NCI-H510A treated with DMSO at 0.1 percent for 48 hours (cell line): ENCODE results near the gene RNF17.
"Not testable (repeated sequence)": the region's sequence is repeated elsewhere in the genome, so short reads cannot be mapped to it uniquely, and the experiment has no call there.

Experiments used
- DNase-seq: peaks from one replicate; lab custom pipeline; 2025; lab: John Stamatoyannopoulos, UW

RNF17 gene, protein sequence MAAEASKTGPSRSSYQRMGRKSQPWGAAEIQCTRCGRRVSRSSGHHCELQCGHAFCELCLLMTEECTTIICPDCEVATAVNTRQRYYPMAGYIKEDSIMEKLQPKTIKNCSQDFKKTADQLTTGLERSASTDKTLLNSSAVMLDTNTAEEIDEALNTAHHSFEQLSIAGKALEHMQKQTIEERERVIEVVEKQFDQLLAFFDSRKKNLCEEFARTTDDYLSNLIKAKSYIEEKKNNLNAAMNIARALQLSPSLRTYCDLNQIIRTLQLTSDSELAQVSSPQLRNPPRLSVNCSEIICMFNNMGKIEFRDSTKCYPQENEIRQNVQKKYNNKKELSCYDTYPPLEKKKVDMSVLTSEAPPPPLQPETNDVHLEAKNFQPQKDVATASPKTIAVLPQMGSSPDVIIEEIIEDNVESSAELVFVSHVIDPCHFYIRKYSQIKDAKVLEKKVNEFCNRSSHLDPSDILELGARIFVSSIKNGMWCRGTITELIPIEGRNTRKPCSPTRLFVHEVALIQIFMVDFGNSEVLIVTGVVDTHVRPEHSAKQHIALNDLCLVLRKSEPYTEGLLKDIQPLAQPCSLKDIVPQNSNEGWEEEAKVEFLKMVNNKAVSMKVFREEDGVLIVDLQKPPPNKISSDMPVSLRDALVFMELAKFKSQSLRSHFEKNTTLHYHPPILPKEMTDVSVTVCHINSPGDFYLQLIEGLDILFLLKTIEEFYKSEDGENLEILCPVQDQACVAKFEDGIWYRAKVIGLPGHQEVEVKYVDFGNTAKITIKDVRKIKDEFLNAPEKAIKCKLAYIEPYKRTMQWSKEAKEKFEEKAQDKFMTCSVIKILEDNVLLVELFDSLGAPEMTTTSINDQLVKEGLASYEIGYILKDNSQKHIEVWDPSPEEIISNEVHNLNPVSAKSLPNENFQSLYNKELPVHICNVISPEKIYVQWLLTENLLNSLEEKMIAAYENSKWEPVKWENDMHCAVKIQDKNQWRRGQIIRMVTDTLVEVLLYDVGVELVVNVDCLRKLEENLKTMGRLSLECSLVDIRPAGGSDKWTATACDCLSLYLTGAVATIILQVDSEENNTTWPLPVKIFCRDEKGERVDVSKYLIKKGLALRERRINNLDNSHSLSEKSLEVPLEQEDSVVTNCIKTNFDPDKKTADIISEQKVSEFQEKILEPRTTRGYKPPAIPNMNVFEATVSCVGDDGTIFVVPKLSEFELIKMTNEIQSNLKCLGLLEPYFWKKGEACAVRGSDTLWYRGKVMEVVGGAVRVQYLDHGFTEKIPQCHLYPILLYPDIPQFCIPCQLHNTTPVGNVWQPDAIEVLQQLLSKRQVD (N-terminal part only)

DNA sequence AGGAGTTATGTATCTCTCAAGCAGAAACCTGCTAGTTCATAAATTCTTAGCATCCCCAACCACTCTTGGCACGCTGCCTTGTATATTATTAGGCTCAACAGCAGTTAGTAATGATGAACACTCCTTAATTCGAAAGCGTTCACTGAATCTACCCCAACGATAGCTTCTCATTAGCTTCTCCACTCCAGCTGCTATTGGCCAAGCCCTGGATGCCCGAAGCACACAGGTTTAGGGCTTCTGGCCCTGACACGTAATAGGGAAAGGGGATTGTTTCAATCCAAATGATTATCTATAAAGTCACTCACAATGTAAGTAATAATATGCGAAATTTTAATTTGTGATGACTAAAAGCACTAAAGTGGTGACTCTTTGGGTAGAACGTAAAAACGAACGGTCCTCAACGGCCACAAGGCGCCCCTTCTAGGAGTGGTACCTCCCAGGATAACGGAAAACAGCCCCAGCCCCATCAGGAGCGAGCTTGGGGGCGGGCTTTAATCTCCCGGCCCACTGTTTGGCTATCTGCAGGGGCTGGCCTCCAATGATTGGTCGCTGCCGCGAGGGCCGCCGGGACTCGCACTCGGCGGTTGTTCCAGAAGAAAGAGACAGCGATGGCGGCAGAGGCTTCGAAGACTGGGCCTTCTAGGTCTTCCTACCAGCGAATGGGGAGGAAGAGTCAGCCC lies at the start of gene RNF17:
TSS of gene RNF17 (plus strand) at position 574 of the 680 bp plus-strand sequence. CDS start at position 609, 35 bp downstream.
- no peak for DNase-seq

DNA sequence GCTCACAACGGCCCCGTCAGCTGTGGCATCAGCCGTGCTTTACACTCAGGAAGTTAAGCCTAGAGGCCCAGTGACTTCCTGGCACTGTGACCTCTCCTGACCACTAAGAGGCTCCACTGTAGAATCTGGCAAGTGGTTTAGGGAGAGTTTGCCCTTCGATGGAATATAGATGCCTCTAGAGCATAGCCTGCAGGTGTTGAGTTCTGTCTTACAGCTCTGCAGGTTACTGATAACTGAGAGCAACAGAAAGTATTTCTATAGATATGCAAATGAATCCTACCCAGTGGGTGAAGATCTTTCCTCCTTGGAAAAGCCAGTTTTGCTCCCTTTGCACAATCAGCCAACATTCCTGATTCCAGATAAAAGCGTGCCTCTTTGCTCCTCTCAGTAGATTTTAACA lies 48.0 kb upstream of the RNF17 start:
- DNase-seq, result no peak

DNA sequence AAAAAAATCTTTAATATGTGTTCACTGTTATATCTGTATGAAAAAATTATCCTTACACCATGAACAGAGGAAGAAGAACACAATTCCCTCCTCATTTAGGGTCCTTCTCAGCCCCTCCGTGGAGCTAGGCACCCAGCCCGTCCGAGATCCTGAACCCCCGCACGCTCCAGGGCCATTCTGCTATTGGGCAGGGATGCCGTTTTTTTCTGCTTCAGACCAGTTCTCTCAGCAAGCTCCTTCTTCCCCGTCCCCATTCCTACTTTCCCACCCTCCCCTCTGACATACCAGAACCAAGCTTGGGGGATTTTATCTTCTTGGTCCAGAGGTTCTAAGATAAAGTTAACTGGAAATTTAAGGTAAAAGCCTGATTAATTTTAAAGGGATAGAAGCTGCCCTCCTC lies 47.5 kb upstream of the RNF17 start:
- no peak for DNase-seq

DNA sequence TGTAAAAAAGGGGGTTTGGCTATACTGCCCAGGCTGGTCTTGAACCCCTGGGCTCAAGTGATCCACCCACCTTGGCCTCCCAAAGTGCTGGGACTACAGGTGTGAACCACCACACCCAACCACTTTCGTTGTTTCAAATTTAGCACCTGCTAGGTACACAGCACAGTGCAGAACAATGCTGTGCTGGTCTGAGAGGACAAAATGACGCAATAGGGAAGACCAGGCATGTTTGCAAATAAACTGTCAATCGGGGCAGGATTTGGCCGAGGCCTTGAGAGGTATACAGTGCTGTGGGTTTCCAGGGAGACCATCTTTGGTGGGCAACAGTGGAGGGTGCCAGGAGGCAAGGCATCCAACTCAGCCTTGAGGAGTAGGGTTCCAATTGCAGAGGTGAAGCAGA lies 46.8 kb upstream of the RNF17 start:
- DNase-seq, result no peak

DNA sequence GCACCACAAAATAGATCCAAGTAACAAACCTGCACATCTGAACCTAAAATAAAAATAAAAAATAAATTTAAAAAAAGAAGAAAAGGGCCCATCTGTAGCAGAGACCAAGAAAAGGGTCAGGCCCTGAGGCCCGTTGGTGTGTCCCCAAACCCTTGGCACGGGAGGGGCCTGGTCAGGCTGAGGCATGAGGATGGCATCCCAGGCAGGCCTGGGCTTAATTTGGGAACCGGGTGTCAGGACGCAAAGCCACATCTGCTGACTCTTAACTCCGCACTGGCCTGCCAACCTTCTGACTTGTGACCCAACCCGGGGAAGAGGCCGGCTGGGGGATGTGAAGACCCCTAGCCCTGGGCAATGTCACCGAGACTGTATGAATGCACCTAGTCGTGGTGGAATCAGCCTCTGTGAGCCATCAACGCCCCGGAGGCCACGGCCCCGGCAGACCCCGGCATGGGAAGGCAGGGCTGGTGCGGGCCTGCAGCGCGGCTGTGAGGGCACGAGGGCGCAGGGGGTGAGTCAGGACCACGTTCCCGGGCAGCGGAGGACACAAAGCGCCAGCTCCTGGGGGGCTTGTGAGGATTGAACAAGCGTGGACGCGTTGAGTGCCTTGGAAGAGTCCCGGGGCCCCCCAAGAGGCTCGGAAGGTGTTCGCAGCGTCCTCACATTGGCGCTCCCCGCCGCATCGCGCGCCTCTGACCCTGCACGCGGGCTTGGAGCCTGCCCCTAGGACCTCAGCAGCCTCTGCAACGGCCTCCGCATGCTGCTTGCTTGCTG lies 45.6 kb upstream of the RNF17 start:
- DNase-seq, result no peak

DNA sequence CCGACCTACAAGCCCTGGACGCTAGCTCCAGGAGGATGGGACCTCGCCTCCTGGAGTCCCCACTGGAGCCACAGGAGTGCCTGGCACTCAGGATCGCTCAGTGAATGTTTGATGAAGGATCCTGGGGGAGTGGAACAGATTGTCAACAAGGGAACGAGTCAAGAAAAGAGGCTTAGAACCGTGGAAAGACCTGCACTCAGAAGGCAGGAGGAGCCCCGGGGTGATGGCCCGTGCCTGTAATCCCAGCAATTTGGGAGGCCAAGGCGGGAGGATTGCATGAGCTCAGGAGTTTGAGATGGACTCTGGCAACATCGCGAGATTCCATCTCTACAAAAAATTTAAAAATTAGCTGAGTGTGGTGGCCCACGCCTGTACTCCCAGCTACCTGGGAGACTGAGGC lies 44.8 kb upstream of the RNF17 start:
- DNase-seq, result no peak

DNA sequence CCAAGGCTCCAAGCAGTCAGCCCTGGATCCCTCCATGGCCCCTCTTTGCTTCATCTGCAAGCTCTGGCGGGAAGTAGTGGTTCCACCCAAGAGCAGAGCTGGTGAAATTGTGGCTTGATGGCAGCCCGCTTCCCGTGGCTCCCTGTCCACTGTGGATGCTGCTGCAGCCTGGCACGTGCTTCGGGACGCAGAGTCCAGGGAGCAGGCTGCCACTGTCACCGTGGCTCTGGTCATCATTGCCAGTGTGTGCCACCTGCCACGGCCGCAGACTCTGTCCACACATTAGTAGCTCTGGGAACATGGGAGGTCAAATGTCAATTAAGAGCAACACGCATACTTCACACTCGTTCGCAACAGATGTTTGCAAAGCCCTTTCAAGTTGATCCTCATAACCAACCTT lies 40.8 kb upstream of the RNF17 start:
- DNase-seq, result no peak

DNA sequence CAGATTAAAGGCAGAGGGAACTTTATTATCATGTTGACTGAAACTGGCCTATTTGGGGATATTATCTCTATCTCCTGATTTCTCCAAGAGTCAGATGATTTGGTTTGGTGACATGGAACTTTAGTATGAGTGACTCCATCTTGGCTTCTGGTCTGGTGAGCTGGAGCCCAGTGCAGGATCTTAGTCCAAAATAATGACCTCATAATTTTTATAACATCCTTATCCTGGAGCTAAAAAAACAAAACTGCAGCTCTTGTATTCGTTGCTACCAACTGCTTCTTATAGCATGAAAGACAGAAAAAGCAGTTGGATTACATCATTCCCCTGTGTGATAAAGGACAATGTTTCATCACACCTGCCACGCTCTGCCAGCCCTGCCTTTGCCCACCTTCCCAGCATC lies 39.3 kb upstream of the RNF17 start:
- no peak for DNase-seq

DNA sequence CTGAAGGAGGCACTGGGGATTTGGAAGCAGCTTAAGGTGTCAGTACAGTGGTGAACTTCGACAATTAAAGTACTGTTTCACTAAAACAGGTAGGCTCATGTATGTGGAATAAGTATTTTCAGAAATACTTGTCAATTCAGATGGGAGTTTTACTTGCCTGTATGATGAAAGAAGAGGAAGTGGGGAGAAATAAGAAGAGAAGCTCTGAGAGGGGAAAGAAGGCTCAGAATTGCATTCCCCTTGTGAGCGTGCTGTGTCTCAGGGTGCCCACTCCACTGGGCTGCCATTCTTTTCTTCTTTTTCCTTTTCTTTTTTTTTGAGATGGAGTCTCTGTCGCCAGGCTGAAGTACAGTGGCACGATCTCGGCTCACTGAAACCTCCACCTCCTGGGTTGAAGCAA lies 38.6 kb upstream of the RNF17 start:
- DNase-seq, result no peak

DNA sequence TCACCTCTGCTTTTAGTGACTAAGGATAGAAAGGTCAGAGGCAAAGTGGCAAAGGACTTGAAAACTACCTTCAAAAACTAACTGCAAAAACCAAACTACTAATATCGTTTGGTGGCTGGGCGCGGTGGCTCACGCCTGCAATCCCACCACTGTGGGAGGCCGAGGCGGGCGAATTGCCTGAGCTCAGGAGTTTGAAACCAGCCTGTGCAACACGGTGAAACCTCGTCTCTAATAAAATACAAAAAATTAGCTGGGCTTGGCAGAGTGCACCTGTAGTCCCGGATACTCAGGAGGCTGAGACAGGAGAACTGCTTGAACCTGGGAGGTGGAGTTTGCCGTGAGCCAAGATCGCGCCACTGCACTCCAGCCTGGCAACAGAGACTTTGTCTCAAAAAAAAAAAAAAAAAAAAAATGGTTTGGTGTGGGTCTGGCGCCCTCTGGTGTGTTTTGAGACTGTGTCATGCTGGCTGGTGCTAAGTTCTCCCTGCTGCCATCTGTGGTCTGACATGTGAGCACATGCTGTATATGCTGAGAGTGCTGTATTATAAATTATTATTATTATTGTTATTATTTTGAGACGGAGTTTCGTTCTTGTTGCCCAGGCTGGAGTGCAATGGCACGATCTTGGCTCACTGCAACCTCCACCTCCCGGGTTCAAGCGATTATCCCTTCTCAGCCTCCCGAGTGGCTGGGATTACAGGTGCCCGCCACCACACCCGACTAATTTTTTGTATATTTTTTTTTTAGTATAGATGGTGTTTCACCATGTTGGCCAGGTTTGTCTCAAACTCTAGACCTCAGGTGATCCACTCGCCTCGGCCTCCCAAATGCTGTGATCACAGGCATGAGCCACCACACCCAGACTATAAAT lies 36.0 kb upstream of the RNF17 start:
- DNase-seq, result peak; percentile 44

DNA sequence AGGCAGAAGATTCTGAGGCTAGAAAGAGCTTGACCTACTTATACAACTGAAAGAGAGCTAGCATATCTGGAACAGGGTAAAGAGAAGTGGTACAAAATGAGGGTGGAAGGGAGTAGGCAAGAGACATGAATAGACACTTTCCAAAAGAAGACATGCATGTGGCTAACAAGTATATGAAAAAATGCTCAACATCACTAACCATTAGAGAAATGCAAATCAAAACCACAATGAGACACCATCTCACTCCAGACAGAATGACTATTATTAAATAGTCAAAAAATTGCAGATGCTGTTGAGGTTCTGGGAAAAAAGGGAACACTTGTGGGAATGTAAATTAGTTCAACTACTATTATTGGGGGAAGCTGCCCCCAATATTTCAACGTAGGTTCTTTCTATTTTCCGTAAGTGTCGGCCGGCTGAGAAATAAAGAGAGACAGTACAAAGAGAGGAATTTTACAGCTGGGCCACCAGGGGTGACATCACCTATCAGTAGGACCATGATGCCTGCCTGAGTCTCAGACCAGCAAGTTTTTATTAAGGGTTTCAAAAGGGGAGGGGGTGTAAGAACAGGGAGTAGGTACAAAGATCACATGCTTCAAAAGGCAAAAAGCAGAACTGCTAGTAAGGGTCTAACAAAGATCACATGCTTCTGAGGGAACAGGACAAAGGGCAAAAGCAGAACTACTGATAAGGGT lies 32.9 kb upstream of the RNF17 start:
- not testable (repeated sequence) for DNase-seq

DNA sequence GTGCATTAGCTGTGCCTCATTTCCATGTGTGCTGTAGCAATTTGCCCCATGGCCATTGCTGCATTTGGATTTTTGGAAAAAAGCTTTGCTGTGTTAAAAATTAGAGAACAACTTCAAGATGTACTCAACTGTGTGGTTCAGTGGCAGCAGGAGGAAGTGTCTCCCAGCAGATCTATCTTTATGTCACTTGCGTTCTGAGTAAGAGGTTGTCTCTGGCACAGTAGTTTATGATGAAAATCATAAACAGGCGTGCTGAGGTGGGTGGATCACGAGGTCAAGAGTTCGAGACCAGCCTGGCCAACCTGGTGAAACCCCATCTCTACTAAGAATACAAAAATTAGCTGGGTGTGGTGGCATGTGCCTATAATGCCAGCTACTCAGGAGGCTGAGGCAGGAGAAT lies 29.0 kb upstream of the RNF17 start:
- no peak for DNase-seq

DNA sequence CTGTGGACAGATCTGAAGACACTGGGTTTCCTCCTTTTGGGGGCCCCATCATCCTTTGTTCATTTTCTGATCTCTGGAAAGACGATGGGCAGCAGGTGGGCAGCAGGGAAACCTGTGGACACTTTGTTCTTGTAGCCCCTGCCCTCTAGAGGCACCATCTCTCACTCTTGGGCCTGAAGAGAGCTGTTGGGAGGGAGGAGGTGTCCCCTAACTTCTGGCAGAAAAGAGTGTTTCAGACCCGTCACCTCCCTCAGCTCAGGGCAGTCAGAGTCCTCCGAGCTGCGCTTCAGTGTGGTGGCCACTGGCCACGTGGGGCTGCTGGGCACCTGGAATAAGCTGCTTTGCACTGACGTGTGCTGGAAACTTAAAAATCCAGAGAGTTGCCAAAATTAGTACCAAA lies 26.9 kb upstream of the RNF17 start:
- DNase-seq, result no peak

DNA sequence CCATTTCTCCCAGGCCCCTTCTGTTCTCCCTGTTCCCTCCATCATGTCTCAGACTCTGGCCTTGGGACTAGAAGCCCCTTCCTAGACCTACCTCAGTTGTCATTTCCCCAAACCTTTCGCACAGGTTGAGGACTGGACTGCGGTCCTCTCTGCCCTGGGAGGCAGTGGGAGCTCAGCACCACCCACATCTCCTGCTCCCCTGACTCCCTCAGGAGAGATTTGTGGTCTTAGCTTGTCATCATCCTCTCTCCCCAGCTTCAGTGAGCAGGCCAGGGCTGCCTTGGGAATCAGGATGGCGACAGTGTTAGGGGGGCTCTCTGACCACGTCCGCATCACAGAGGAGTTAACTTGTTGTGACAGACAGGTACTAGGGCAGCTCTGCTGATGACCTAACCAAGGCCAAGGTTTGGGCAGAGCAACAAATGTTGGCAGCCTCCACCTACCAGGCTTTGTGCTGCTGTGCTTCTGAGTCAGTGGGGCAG lies 25.6 kb upstream of the RNF17 start:
- no peak for DNase-seq

DNA sequence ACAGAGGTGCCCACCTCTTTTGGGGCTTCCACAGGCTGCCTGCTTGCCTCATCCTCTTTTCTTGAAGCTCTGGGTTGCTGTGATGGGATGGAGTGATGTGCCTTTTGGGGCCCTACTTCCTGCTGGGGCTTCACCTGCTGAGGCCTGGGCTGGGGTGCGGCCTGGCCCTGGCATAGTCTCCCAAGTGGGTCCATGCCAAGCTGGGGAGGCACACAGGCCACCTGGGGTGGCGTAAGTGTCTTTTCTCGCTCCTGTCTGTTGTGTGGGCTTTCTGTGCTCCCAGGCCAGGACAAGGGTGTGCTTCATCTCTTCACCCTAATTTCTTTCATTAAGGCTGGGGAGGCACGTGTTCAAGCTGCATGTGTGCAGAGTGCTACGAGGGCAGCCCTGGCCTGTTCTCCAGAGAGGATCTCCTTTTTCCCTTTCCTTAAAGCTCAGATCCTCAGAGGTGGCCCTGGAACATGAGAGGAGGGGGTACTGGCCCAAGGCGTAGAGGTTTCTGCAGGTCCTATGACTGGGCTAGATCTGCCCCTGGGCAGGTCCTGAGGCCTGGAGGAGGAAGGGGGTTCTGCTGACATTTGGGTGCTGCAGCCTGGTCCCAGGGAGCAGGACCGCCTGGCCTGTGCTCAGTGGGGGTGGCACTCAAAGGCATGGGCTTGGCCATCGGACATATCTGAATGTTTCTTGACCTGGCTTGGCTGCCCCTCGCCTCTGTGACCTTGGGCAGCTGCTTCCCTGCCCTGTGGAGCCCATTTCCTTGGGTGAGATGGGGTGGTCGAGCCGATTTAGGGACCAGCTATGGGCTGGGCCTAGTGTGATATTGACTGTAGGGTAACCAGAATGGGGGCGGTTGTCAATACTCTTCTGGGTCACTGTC lies 23.7 kb upstream of the RNF17 start:
- no peak for DNase-seq

DNA sequence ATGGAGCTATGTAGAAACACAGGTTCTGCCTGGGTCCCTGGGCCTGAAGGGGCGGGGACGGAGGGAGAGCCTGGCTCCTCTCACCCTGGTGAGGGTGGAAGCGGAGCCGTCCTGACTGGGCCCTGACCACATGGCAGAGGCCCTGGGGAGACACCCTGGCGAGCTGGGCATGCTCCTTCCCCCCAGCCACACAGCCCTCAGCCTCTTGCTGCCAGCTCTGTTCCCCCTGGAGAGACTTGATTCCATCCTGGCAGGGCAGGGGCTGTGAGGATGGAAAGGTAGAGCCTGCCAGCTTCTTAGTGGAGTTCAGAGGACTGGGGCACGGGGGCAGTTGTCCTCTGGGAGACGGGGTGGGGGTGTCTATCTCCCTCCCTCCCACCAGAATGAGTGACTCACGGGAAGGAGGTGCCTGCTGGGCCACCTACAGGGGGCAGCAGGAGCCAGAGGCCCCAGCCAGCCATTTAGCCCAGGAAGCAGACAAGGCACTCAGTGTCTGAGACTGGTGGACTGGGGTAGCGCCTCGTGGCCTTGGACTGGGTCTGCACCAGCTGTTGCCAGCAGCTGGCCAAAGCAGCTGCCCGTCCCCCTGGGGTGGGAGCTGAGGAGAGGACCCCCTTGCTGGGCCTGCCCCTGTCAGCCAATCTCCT lies 22.8 kb upstream of the RNF17 start:
- DNase-seq, result no peak

DNA sequence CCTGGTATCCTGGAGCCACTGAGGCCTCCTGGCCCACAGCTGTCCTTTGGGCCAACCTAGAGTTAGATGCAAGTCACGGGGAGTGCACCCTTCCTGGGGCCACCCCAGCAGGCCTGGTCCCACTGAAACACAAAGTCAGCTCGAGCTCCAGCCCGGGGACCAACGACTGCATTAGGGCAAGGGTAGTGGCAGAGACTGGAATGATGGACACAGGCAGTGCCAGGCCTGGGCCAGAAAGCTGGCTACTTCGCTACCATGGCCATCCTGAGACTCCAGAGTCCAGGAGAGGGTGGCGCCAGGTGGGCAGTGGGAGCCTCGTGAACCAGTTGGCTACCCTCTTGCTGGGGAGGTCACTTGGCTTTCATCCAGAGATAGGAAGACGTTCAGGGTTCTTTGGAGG lies 22.2 kb upstream of the RNF17 start:
- DNase-seq, result no peak

DNA sequence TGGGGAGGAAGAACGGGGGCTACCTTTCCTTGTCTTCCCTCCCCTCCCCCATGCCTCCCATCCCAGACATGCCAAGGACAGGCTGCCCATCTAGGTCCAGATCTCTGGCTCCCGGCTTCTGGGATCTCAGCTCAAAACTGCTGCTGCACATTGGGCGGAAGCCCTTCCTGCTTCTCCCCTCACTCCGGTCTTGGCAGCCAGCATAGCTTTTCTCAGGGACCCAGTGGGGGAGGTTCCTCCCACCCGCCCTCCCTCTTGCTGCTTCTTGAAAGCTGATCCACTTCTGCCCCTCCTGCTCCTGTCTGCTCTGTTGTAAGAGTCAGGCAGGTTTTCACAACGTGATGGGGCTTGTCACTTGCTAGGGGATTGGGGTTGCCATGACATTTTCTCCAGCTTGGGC lies 21.7 kb upstream of the RNF17 start:
- no peak for DNase-seq
